GM06990 (cell line): ENCODE measurements around the gene LRRC4B.
"Not testable (repeated sequence)": the region's sequence is repeated elsewhere in the genome, so short reads cannot be mapped to it uniquely, and the experiment has no call there.

Source experiments
- DNase-seq: peaks from one replicate; pipeline ENCODE4 v3.0.0-alpha.2; 2011; ENCODE audit not compliant: insufficient read length; ENCODE audit errors: extremely low read depth
- H3K27me3 ChIP-seq: replicated peaks from 2 replicates; pipeline ENCODE4 v1.6.0; 2011; ENCODE audit warnings: low read length; ENCODE audit not compliant: control insufficient read depth, insufficient read depth
- H3K36me3 ChIP-seq: 2 replicates; pipeline ENCODE4 v1.5.1; 2011; ENCODE audit warnings: low read length; ENCODE audit not compliant: control insufficient read depth, insufficient read depth
- H3K4me3 ChIP-seq: replicated peaks from 2 replicates; pipeline ENCODE4 v1.5.1; 2011; ENCODE audit warnings: low read depth, mild to moderate bottlenecking, control low read depth, low read length
- TF ChIP-seq, protein P1 (sequence below): IDR thresholded peaks from 2 replicates; pipeline ENCODE4 v1.5.1; 2011; ENCODE audit warnings: low read length, control low read depth, mild to moderate bottlenecking, inconsistent platforms; ENCODE audit not compliant: insufficient read depth, poor library complexity, severe bottlenecking

The LRRC4B gene

DNA sequence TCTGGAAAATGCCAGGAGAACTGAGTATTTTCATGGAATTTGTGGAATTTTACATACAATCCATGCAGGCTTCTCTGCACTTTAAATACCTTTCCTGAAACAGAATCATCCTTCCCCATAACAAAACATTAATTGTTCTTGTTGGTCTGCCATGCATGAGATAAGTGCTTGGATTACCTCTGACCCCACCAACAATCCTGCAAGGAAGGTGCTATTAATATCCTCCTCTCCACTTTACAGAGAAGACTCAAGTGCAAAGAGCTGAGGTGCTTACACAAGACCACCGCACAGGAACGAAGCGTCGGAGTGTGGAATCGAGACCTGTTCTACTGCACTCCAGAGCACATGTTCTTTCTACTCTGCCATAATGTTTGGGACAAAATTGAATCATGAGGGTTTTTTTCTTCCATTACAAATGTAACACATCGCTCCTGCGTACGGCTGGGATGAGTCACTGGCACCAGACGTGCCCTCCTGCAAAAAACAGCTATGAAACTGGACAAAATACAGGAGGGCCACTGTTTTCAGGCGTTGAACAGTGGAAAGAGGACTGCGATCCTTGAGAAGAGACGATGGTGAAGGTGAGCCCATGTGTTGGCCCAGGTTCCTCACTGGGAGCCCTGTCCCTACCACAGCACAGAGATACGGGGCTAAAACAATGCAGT lies 12.9 kb upstream of the LRRC4B start:
- no peak for DNase-seq

GRCh38 chr19:50580240-50580639 lies 12.0 kb upstream of the LRRC4B start:
- Histone ChIP-seq H3K36me3 (no peaks in the 10 kb centered on the region), H3K4me3 (no peak overlapping the region), H3K27me3 (no peaks in the 10 kb centered on the region; the same call in none of the 2 replicates)
- TF ChIP-seq, protein P1, sequence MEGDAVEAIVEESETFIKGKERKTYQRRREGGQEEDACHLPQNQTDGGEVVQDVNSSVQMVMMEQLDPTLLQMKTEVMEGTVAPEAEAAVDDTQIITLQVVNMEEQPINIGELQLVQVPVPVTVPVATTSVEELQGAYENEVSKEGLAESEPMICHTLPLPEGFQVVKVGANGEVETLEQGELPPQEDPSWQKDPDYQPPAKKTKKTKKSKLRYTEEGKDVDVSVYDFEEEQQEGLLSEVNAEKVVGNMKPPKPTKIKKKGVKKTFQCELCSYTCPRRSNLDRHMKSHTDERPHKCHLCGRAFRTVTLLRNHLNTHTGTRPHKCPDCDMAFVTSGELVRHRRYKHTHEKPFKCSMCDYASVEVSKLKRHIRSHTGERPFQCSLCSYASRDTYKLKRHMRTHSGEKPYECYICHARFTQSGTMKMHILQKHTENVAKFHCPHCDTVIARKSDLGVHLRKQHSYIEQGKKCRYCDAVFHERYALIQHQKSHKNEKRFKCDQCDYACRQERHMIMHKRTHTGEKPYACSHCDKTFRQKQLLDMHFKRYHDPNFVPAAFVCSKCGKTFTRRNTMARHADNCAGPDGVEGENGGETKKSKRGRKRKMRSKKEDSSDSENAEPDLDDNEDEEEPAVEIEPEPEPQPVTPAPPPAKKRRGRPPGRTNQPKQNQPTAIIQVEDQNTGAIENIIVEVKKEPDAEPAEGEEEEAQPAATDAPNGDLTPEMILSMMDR = no peak
- no peak for DNase-seq

More for the DNA sequence above, 12.9 kb upstream of the LRRC4B start:
- TF ChIP-seq, protein P1 = no peak
- no peaks in the 10 kb centered on the region for H3K36me3 ChIP-seq
- no peaks in the 10 kb centered on the region; the same call in none of the 2 replicates for H3K27me3 ChIP-seq
- no peak overlapping the region for H3K4me3 ChIP-seq

DNA sequence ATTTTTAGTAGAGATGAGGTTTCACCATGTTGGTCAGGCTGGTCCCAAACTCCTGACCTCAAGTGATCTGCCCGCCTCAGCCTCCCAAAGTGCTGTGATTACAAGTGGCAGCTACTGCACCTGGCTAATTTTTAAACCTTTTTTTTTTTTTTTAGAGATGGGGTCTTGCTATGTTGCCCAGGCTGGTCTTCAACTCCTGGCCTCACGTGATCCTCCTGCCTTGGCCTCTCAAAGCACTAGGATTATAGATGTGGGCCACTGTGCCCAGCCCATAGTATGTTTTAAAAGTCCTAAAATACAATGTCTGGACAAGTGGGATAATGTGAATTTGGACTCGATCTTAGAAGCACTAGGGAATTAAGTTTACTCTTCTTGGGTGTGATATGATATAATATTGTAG lies 8.5 kb upstream of the LRRC4B start:
- H3K4me3 ChIP-seq, H3K36me3 ChIP-seq, DNase-seq, H3K27me3 ChIP-seq: not testable (repeated sequence)

DNA sequence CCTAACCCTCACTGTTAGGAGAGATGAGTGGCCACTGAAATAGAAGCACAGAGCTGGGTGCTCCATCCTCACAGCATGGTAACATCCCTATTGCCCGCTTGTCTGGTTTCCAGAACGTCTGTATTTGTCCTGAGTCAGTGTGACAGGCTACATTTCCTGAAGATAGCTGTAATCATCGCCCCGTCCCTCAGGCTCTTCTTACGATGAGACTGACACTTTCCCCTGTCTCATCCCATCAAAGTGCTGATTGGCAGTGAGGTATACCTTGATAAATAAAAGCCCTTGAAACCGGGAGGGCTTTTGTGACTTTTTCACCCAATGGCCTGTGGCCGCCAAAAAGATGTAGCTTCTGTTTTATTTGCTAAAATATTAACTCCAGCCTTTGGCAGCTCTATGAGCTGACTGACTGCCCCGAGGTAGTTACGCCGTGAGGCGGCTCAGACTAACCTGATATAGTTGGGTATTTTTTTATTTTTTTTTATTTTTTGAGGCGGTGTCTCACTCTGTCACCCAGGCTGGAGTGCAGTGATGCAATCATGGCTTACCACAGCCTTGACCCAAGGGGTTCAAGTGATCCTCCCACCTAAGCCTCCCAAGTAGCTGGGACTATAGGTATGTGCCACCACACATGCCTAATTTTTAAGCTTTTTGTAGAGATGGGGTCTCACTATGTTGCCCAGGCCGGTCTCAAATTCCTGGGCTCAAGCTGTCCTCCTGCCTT lies 5.7 kb upstream of the LRRC4B start:
- no peak overlapping the region for H3K4me3 ChIP-seq
- H3K36me3 ChIP-seq = no peaks in the 10 kb centered on the region
- no peak for DNase-seq
- TF ChIP-seq, protein P1 = no peak
- H3K27me3 ChIP-seq = no peaks in the 10 kb centered on the region

DNA sequence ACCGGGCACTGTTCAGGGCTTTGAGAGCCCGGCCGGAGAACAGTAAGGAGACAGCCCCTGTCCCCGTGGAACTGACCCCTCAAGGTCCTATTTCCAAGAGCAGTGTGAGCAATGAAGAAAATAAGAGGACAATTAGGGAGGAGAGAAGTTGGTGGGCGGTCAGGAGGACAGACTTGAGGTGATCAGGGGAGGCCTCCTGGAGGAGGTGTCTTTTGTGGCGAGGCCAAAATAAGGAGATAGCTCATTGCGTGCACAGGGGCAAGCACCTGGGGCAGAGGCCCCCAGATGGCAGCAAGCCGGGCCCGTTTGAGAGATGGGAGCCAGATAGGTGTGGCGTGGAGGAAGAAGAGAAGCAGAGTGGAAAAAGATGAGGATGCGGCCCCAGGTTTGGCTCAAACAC lies 2.8 kb upstream of the LRRC4B start:
- no peak overlapping the region for H3K4me3 ChIP-seq
- H3K36me3 ChIP-seq = no peaks in the 10 kb centered on the region
- TF ChIP-seq, protein P1 = no peak
- no peak for DNase-seq
- H3K27me3 ChIP-seq = no peaks in the 10 kb centered on the region; the same call in 1 of the 2 replicates

DNA sequence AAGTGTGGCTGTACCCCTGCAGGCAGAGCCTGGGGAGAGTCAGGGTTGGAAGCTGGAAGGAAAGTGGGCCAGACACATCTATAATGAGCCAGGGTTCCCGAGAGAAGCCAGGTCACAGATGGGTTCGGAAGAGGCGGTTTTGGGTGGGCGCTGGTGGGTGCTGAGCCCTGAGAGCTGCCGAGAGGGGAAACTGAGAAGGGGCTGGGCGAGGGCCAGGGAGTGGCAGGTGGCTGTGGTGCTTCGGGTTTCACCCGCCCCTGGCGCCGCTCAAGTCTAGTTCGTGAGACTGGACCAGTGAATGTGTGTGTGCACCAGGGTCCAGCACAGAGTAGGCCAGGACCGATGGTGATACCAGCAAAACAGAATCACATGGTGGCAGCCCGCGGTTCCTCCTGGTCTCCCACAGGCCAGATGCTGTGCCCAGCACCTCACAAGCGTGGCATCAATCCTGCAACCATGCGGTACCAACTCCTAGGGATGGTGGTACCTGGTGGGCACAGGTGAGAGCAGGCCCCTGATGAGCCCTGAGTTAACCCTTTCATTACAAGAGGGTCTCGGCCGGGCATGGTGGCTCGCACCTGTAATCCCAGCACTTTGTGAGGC lies 1.8 kb upstream of the LRRC4B start:
- TF ChIP-seq, protein P1 = no peak
- Histone ChIP-seq H3K27me3 (no peaks in the 10 kb centered on the region; the same call in 1 of the 2 replicates), H3K4me3 (no peak overlapping the region), H3K36me3 (no peaks in the 10 kb centered on the region)
- DNase-seq = no peak
